SK-N-SH treated with all-trans-retinoic acid at 6 μM for 48 hours (cell line): ENCODE data around the gene ANKS1A.

Experiments
- ATAC-seq: fragments of 200-7000 bp; cut with Tn5 transposase; 3 replicates; pipeline ENCODE4 v1.9.1; 2020; ENCODE audit warnings: mild to moderate bottlenecking, moderate library complexity
- ARNTL ChIP-seq: fragments of 450-650 bp; formaldehyde crosslinking; IDR thresholded peaks from 2 replicates; pipeline ENCODE4 v1.5.0; 2020; ENCODE audit warnings: low read depth, mild to moderate bottlenecking, moderate library complexity, borderline replicate concordance
- BACH2 ChIP-seq: fragments of 250-450 bp; sonication (Bioruptor Pico); IDR thresholded peaks from 2 replicates; pipeline ENCODE4 v1.9.0; 2021; ENCODE audit warnings: mild to moderate bottlenecking, borderline replicate concordance
- CSDC2 ChIP-seq: fragments of 250-450 bp; sonication (Bioruptor Pico); IDR thresholded peaks from 2 replicates; pipeline ENCODE4 v1.5.0; 2020; ENCODE audit warnings: mild to moderate bottlenecking, moderate library complexity
- ESRRG ChIP-seq: fragments of 250-450 bp; sonication (Bioruptor Pico); IDR thresholded peaks from 2 replicates; pipeline ENCODE4 v1.6.1; 2021; ENCODE audit warnings: mild to moderate bottlenecking
- GLIS3 ChIP-seq: fragments of 250-450 bp; sonication (Bioruptor Pico); IDR thresholded peaks from 2 replicates; pipeline ENCODE4 v1.5.0; 2020; ENCODE audit warnings: mild to moderate bottlenecking, moderate library complexity
- ISL1 ChIP-seq: fragments of 250-450 bp; sonication (Bioruptor Pico); IDR thresholded peaks from 2 replicates; pipeline ENCODE4 v2.1.2; 2022; ENCODE audit warnings: mild to moderate bottlenecking, moderate library complexity
- OSR1 ChIP-seq: fragments of 250-450 bp; sonication (Bioruptor Pico); IDR thresholded peaks from 2 replicates; pipeline ENCODE4 v1.8.0; 2022; ENCODE audit warnings: moderate library complexity, mild to moderate bottlenecking, inconsistent platforms
- PPARA ChIP-seq: fragments of 250-450 bp; sonication (Bioruptor Pico); IDR thresholded peaks from 2 replicates; pipeline ENCODE4 v1.5.0; 2020; ENCODE audit warnings: mild to moderate bottlenecking, borderline replicate concordance
- RARB ChIP-seq: fragments of 250-450 bp; sonication (Bioruptor Pico); IDR thresholded peaks from 2 replicates; pipeline ENCODE4 v1.8.0; 2021; ENCODE audit warnings: mild to moderate bottlenecking, moderate library complexity
- SNAI2 ChIP-seq: fragments of 250-450 bp; sonication (Bioruptor Pico); IDR thresholded peaks from 2 replicates; pipeline ENCODE4 v1.5.0; 2020; ENCODE audit warnings: mild to moderate bottlenecking, moderate library complexity
- TCF4 ChIP-seq: fragments of 250-450 bp; sonication (Bioruptor Pico); IDR thresholded peaks from 2 replicates; pipeline ENCODE4 v1.8.0; 2021; ENCODE audit warnings: mild to moderate bottlenecking, moderate library complexity, borderline replicate concordance
- TOX ChIP-seq: fragments of 250-450 bp; sonication (Bioruptor Pico); IDR thresholded peaks from 2 replicates; pipeline ENCODE4 v1.8.0; 2021; ENCODE audit warnings: mild to moderate bottlenecking, moderate library complexity, borderline replicate concordance
- ZC3H10 ChIP-seq: fragments of 250-450 bp; sonication (Bioruptor Pico); IDR thresholded peaks from 2 replicates; pipeline ENCODE4 v1.5.1; 2021; ENCODE audit warnings: mild to moderate bottlenecking, moderate library complexity
- ZFP3 ChIP-seq: fragments of 250-450 bp; sonication (Bioruptor Pico); IDR thresholded peaks from 2 replicates; pipeline ENCODE4 v1.5.0; 2020; ENCODE audit warnings: mild to moderate bottlenecking, moderate library complexity
- ZFP30 ChIP-seq: fragments of 450-650 bp; formaldehyde crosslinking; IDR thresholded peaks from 2 replicates; pipeline ENCODE4 v1.5.0; 2022; ENCODE audit warnings: mild to moderate bottlenecking, moderate library complexity
- ZNF565 ChIP-seq: fragments of 450-650 bp; formaldehyde crosslinking; conservative IDR thresholded peaks from 2 replicates; pipeline ENCODE4 v1.5.0; 2020; ENCODE audit warnings: low read depth, mild to moderate bottlenecking, moderate library complexity
- ZNF70 ChIP-seq: fragments of 450-650 bp; formaldehyde crosslinking; IDR thresholded peaks from 2 replicates; pipeline ENCODE4 v1.5.0; 2020; ENCODE audit warnings: mild to moderate bottlenecking, moderate library complexity
- ZNF8 ChIP-seq: fragments of 450-650 bp; formaldehyde crosslinking; IDR thresholded peaks from 2 replicates; pipeline ENCODE4 v1.5.0; 2020; ENCODE audit warnings: mild to moderate bottlenecking, moderate library complexity
- TF ChIP-seq, protein P1 (sequence below): fragments of 250-450 bp; sonication (Bioruptor Pico); IDR thresholded peaks from 2 replicates; pipeline ENCODE4 v1.8.0; 2020; ENCODE audit warnings: mild to moderate bottlenecking, moderate library complexity, borderline replicate concordance
- TF ChIP-seq, protein P2 (sequence below): fragments of 250-450 bp; sonication (Bioruptor Pico); IDR thresholded peaks from 2 replicates; pipeline ENCODE4 v1.5.1; 2021; ENCODE audit warnings: mild to moderate bottlenecking, moderate library complexity
- TF ChIP-seq, protein P3 (sequence below): fragments of 250-450 bp; sonication (Bioruptor Pico); IDR thresholded peaks from 2 replicates; pipeline ENCODE4 v1.5.1; 2020; ENCODE audit warnings: low read depth, mild to moderate bottlenecking, moderate library complexity
- TF ChIP-seq, protein P4 (sequence below): fragments of 250-450 bp; sonication (Bioruptor Pico); IDR thresholded peaks from 2 replicates; pipeline ENCODE4 v1.8.0; 2021; ENCODE audit warnings: low read depth, mild to moderate bottlenecking, moderate library complexity, borderline replicate concordance

Gene ANKS1A

DNA sequence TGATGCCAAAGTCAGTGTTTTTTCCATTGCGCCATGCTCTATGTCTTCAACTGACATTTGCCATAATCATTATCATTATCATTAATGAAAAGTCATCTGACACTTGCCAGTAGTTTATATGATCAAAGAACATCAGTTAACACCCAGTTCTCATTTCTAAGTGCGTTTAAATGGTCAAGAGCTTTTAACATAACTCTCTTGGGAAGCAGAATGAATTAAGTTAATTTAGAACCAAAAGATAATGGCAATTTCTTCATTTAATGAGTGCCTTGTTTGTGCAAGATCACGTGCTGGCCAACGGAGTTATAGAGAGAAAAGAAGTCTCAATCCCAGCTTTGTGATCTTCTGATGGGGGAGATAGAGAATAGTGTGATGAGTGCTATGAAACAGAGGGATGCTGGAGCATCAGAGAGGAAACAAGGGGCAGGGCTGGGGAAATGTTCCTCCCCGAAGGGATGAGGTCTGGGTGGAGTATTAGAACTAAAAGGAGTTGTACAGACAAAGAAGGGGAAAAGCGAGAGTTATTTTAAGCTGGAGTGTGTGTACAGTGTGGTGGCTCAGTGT, 20.3 kb downstream of the ANKS1A start:
- no peak for TF ChIP-seq GLIS3 (CRISPR knock-in tag)
- no peak for TF ChIP-seq ZFP30
- TF ChIP-seq ZNF70 (CRISPR knock-in tag): no peak
- no peak for TF ChIP-seq ZNF8
- TF ChIP-seq ESRRG (CRISPR knock-in tag): no peak
- TF ChIP-seq ZC3H10 (CRISPR knock-in tag): no peak
- no peak for TF ChIP-seq PPARA (CRISPR knock-in tag)
- no peak for TF ChIP-seq TOX
- TF ChIP-seq BACH2: no peak
- TF ChIP-seq, protein P1, sequence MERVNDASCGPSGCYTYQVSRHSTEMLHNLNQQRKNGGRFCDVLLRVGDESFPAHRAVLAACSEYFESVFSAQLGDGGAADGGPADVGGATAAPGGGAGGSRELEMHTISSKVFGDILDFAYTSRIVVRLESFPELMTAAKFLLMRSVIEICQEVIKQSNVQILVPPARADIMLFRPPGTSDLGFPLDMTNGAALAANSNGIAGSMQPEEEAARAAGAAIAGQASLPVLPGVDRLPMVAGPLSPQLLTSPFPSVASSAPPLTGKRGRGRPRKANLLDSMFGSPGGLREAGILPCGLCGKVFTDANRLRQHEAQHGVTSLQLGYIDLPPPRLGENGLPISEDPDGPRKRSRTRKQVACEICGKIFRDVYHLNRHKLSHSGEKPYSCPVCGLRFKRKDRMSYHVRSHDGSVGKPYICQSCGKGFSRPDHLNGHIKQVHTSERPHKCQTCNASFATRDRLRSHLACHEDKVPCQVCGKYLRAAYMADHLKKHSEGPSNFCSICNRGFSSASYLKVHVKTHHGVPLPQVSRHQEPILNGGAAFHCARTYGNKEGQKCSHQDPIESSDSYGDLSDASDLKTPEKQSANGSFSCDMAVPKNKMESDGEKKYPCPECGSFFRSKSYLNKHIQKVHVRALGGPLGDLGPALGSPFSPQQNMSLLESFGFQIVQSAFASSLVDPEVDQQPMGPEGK (CRISPR knock-in tag): no peak
- no peak for TF ChIP-seq OSR1 (CRISPR knock-in tag)
- no peak for TF ChIP-seq ZFP3 (CRISPR knock-in tag)
- TF ChIP-seq ARNTL (CRISPR knock-in tag): no peak
- no peak for TF ChIP-seq ZNF565 (CRISPR knock-in tag)
- no peak for TF ChIP-seq CSDC2
- TF ChIP-seq ISL1 (CRISPR knock-in tag): no peak
- ATAC-seq: no peak

DNA sequence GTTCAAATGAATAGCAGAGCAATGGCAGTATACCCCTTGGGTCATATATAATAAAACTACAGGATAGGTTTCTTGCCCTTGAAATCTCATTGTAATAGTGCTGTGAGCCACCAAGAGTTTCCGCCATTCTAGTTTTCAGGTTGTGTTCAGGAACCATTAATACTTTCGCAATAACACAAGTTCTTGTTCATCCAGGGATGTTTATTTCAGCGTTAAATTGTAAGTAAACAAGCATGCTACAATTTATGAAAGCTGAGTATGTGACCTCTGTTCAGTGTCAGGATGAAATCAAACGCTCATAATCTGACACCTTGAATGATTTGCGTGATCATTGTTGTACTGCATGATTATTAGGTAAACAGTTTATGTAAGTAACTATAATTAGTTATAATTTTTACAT, 22.8 kb downstream of the ANKS1A start:
- no peak for TF ChIP-seq PPARA (CRISPR knock-in tag)
- TF ChIP-seq, protein P1 (CRISPR knock-in tag): no peak
- no peak for TF ChIP-seq ARNTL (CRISPR knock-in tag)
- TF ChIP-seq ZFP3 (CRISPR knock-in tag): no peak
- no peak for TF ChIP-seq ESRRG (CRISPR knock-in tag)
- TF ChIP-seq, protein P2, sequence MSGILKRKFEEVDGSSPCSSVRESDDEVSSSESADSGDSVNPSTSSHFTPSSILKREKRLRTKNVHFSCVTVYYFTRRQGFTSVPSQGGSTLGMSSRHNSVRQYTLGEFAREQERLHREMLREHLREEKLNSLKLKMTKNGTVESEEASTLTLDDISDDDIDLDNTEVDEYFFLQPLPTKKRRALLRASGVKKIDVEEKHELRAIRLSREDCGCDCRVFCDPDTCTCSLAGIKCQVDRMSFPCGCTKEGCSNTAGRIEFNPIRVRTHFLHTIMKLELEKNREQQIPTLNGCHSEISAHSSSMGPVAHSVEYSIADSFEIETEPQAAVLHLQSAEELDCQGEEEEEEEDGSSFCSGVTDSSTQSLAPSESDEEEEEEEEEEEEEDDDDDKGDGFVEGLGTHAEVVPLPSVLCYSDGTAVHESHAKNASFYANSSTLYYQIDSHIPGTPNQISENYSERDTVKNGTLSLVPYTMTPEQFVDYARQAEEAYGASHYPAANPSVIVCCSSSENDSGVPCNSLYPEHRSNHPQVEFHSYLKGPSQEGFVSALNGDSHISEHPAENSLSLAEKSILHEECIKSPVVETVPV: no peak
- no peak for TF ChIP-seq TCF4 (CRISPR knock-in tag)
- TF ChIP-seq ZC3H10 (CRISPR knock-in tag): no peak
- no peak for TF ChIP-seq OSR1 (CRISPR knock-in tag)
- TF ChIP-seq, protein P3, sequence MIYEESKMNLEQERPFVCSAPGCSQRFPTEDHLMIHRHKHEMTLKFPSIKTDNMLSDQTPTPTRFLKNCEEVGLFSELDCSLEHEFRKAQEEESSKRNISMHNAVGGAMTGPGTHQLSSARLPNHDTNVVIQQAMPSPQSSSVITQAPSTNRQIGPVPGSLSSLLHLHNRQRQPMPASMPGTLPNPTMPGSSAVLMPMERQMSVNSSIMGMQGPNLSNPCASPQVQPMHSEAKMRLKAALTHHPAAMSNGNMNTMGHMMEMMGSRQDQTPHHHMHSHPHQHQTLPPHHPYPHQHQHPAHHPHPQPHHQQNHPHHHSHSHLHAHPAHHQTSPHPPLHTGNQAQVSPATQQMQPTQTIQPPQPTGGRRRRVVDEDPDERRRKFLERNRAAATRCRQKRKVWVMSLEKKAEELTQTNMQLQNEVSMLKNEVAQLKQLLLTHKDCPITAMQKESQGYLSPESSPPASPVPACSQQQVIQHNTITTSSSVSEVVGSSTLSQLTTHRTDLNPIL (CRISPR knock-in tag): no peak
- no peak for TF ChIP-seq BACH2
- no peak for TF ChIP-seq CSDC2
- TF ChIP-seq, protein P4, sequence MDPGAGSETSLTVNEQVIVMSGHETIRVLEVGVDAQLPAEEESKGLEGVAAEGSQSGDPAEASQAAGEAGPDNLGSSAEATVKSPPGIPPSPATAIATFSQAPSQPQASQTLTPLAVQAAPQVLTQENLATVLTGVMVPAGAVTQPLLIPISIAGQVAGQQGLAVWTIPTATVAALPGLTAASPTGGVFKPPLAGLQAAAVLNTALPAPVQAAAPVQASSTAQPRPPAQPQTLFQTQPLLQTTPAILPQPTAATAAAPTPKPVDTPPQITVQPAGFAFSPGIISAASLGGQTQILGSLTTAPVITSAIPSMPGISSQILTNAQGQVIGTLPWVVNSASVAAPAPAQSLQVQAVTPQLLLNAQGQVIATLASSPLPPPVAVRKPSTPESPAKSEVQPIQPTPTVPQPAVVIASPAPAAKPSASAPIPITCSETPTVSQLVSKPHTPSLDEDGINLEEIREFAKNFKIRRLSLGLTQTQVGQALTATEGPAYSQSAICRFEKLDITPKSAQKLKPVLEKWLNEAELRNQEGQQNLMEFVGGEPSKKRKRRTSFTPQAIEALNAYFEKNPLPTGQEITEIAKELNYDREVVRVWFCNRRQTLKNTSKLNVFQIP: no peak
- no peak for TF ChIP-seq GLIS3 (CRISPR knock-in tag)
- no peak for TF ChIP-seq ZFP30
- TF ChIP-seq ISL1 (CRISPR knock-in tag): no peak
- TF ChIP-seq RARB (CRISPR knock-in tag): no peak
- no peak for TF ChIP-seq TOX
- TF ChIP-seq ZNF565 (CRISPR knock-in tag): no peak
- no peak for TF ChIP-seq SNAI2
- TF ChIP-seq, all 23 proteins: peak for 0
- no peak for ATAC-seq
